H1 (cell line): ENCODE results near the gene BATF2. TPM values are rescaled to one million over a fixed set of nuclear protein-coding genes. Genes with fewer than 3 reads are reported as not detected.

Experiments used
- CTCF ChIA-PET: fragments of 300-600 bp; sonication (Branson Sonifier 250); formaldehyde crosslinking; loops from one replicate; lab custom pipeline; 2021; ENCODE audit not compliant: partially characterized antibody; lab: Charles Lee
- POLR2A ChIA-PET: fragments of 300-600 bp; sonication (Branson Sonifier 250); formaldehyde crosslinking; loops from one replicate; lab custom pipeline; 2021; ENCODE audit warnings: inconsistent platforms; ENCODE audit not compliant: partially characterized antibody; lab: Charles Lee
- DNase-seq, 2 experiments: peaks; one replicate each; pipeline versions ENCODE4 v3.0.0 to v3.0.0-alpha.2; 2010 to 2022; ENCODE audit warnings: low spot score in 2 of 2, low read depth in 1 of 2, mixed read lengths in 1 of 2
- FAIRE-seq: peaks from 2 replicates; lab custom pipeline; 2011; peaks lifted over from hg19 to GRCh38; lab: Jason Lieb, UNC
- H2AFZ ChIP-seq: 2 replicates; pipeline ENCODE4 v1.8.1; 2012; ENCODE audit warnings: low read length, inconsistent platforms
- H2AK5ac ChIP-seq: 2 replicates; pipeline ENCODE4 v1.6.1; 2013; ENCODE audit warnings: low read depth, low read length
- H2BK120ac ChIP-seq: replicated peaks from 2 replicates; pipeline ENCODE3; 2013; ENCODE audit warnings: low read depth, low read length, inconsistent platforms
- H2BK12ac ChIP-seq: 2 replicates; pipeline ENCODE4 v1.6.1; 2013; ENCODE audit warnings: low read depth, low read length
- H2BK15ac ChIP-seq: 2 replicates; pipeline ENCODE4 v1.6.1; 2013; ENCODE audit warnings: low read length
- H2BK20ac ChIP-seq: 2 replicates; pipeline ENCODE4 v1.6.1; 2013; ENCODE audit warnings: low read length
- H2BK5ac ChIP-seq: 2 replicates; pipeline ENCODE4 v1.6.1; 2013; ENCODE audit warnings: low read depth, low read length
- H3K14ac ChIP-seq: 2 replicates; pipeline ENCODE4 v1.6.1; 2013; ENCODE audit warnings: inconsistent platforms; ENCODE audit not compliant: insufficient read length
- H3K18ac ChIP-seq: 2 replicates; pipeline ENCODE4 v1.6.1; 2013; ENCODE audit warnings: low read length; ENCODE audit errors: extremely low read depth
- H3K23ac ChIP-seq: 2 replicates; pipeline ENCODE4 v1.6.1; 2013; ENCODE audit warnings: inconsistent platforms; ENCODE audit not compliant: insufficient read length
- H3K23me2 ChIP-seq: 2 replicates; pipeline ENCODE4 v1.6.1; 2013; ENCODE audit warnings: low read depth, low read length
- H3K27ac ChIP-seq: 2 replicates; pipeline ENCODE4 v1.6.1; 2011; ENCODE audit warnings: low read depth, low read length, inconsistent platforms
- H3K27me3 ChIP-seq, 4 experiments: replicated peaks in 1 of 4; 1 replicate in 1 of 4; 2 replicates in 3 of 4; pipeline versions ENCODE4 v1.6.1 to v1.8.1; 2011 to 2013; ENCODE audit warnings: low read length in 3 of 4, mild to moderate bottlenecking in 3 of 4, inconsistent platforms in 2 of 4, mixed read lengths in 2 of 4, moderate library complexity in 1 of 4; ENCODE audit not compliant: control insufficient read depth in 3 of 4, insufficient read depth in 3 of 4; ENCODE audit errors: extremely low read depth in 1 of 4
- H3K36me3 ChIP-seq, 4 experiments: 2 replicates each; pipeline versions ENCODE4 v1.6.1 to v1.8.1; 2011 to 2013; ENCODE audit warnings: mild to moderate bottlenecking in 4 of 4, low read length in 3 of 4, moderate library complexity in 2 of 4, control low read depth in 1 of 4, inconsistent platforms in 1 of 4; ENCODE audit not compliant: insufficient read depth in 4 of 4, control insufficient read depth in 2 of 4
- H3K4ac ChIP-seq: replicated peaks from 2 replicates; pipeline ENCODE3; 2013; ENCODE audit warnings: low read length, low read depth, mixed read lengths, inconsistent platforms; ENCODE audit not compliant: insufficient read length
- H3K4me1 ChIP-seq, 4 experiments: replicated peaks in 1 of 4; 1 replicate in 1 of 4; 2 replicates in 3 of 4; pipeline versions ENCODE4 v1.6.1 to v1.8.1; 2011 to 2013; ENCODE audit warnings: low read length in 3 of 4, inconsistent platforms in 2 of 4, mixed read lengths in 1 of 4; ENCODE audit not compliant: insufficient read depth in 4 of 4, control insufficient read depth in 3 of 4
- H3K4me2 ChIP-seq, 2 experiments: 2 replicates each; pipeline versions ENCODE4 v1.6.1 to v1.8.1; 2011 to 2013; ENCODE audit warnings: low read depth in 2 of 2, low read length in 2 of 2, control low read depth in 1 of 2, inconsistent platforms in 1 of 2, mild to moderate bottlenecking in 1 of 2; ENCODE audit not compliant: insufficient read depth in 1 of 2
- H3K4me3 ChIP-seq, 4 experiments: fragments of 200-600, 300-600 bp in 1 of 4; sonication (generic), shearing (Covaris generic), sonication (Bioruptor Twin) in 1 of 4; 2 replicates each; pipeline versions ENCODE4 v1.5.1 to v1.8.1; 2011 to 2016; ENCODE audit warnings: low read length in 4 of 4, low read depth in 3 of 4, control low read depth in 2 of 4, inconsistent platforms in 2 of 4, mild to moderate bottlenecking in 2 of 4, mixed read lengths in 1 of 4, moderate library complexity in 1 of 4; ENCODE audit not compliant: insufficient read depth in 2 of 4; ENCODE audit errors: extremely low read depth in 1 of 4
- H3K56ac ChIP-seq: replicated peaks from 2 replicates; pipeline ENCODE3; 2013; ENCODE audit warnings: low read depth, mild to moderate bottlenecking, mixed read lengths, low read length, inconsistent platforms; ENCODE audit not compliant: insufficient read length
- H3K79me1 ChIP-seq: 2 replicates; pipeline ENCODE4 v1.6.1; 2013; ENCODE audit warnings: low read depth, low read length, control low read depth
- H3K79me2 ChIP-seq, 2 experiments: 2 replicates each; pipeline versions ENCODE4 v1.6.1 to v1.8.1; 2012 to 2013; ENCODE audit warnings: low read length in 2 of 2, mild to moderate bottlenecking in 2 of 2, inconsistent platforms in 1 of 2; ENCODE audit not compliant: insufficient read depth in 2 of 2, control insufficient read depth in 1 of 2
- H3K9ac ChIP-seq, 4 experiments: replicated peaks in 1 of 4; 1 replicate in 1 of 4; 2 replicates in 3 of 4; pipeline versions ENCODE4 v1.6.1 to v1.8.1; 2011 to 2013; ENCODE audit warnings: low read depth in 3 of 4, low read length in 3 of 4, control low read depth in 2 of 4, mild to moderate bottlenecking in 2 of 4, moderate library complexity in 2 of 4, inconsistent platforms in 1 of 4; ENCODE audit errors: extremely low read depth in 1 of 4
- H3K9me3 ChIP-seq, 2 experiments: 2 replicates each; pipeline versions ENCODE4 v1.6.1 to v1.8.1; 2012 to 2013; ENCODE audit warnings: mild to moderate bottlenecking in 2 of 2, moderate library complexity in 2 of 2, control low read depth in 1 of 2, inconsistent platforms in 1 of 2, low read depth in 1 of 2, low read length in 1 of 2, mixed read lengths in 1 of 2; ENCODE audit not compliant: insufficient read depth in 2 of 2
- H4K20me1 ChIP-seq, 2 experiments: replicated peaks in 1 of 2; 2 replicates each; pipeline versions ENCODE3 to v1.8.1; 2011 to 2013; ENCODE audit warnings: inconsistent platforms in 2 of 2, low read length in 2 of 2, mild to moderate bottlenecking in 1 of 2; ENCODE audit not compliant: insufficient read depth in 2 of 2, control insufficient read depth in 1 of 2
- H4K5ac ChIP-seq: 2 replicates; pipeline ENCODE4 v1.6.1; 2013; ENCODE audit warnings: low read length, low read depth, mixed read lengths, inconsistent platforms; ENCODE audit not compliant: insufficient read length
- H4K8ac ChIP-seq: 2 replicates; pipeline ENCODE4 v1.8.0; 2013; ENCODE audit warnings: mild to moderate bottlenecking, moderate library complexity, low read length, inconsistent platforms; ENCODE audit not compliant: insufficient read depth; ENCODE audit errors: extremely low read depth
- H4K91ac ChIP-seq: replicated peaks from 2 replicates; pipeline ENCODE3; 2013; ENCODE audit warnings: low read length, mixed read lengths, inconsistent platforms; ENCODE audit not compliant: insufficient read length
- GTF2F1 ChIP-seq: IDR thresholded peaks from 2 replicates; pipeline ENCODE4 v1.6.1; 2012; ENCODE audit warnings: low read depth, low read length, improper control_type of control experiment, borderline replicate concordance
- RFX5 ChIP-seq: IDR thresholded peaks from 2 replicates; pipeline ENCODE4 v1.6.1; 2011; ENCODE audit warnings: low read depth, low read length, improper control_type of control experiment, borderline replicate concordance
- WGBS, 2 experiments: shearing (Covaris generic) in 1 of 2; methylation state at CpG; one replicate each; pipeline versions ENCODE4 v1.1.6 to v1.1.7; 2013 to 2015; ENCODE audit warnings: low lambda C conversion rate in 2 of 2, mixed read lengths in 2 of 2, inconsistent platforms in 1 of 2, low coverage in 1 of 2, missing lambda C conversion rate in 1 of 2; ENCODE audit not compliant: insufficient replicate concordance in 2 of 2, insufficient coverage in 1 of 2, insufficient read length in 1 of 2; ENCODE audit errors: extremely low coverage in 1 of 2, missing lambda C conversion rate in 1 of 2; 5-methylcytosine and 5-hydroxymethylcytosine counted together
- polyA plus RNA-seq, 7 experiments: library from polyadenylated mRNA; depleted of rRNA in 3 of 7; stranded (reverse) in 5 of 7; unstranded in 2 of 7; fragments of >200 nt in 5 of 7; fragments of 200-250 nt in 2 of 7; gene quantifications; 1 replicate in 5 of 7; 2 replicates in 1 of 7; 4 replicates in 1 of 7; pipeline versions ENCODE4 v1.2.1 to v1.2.3, GENCODE V29; 2011 to 2013; ENCODE audit warnings: missing spikeins in 2 of 7, mixed read lengths in 2 of 7
- total RNA-seq: library from RNA; stranded (reverse); fragmentation: NEBNext Ultra II Directional; extraction: Animal tissue kit (Norgen Biotek cat#: 25700); gene quantifications from 2 replicates; pipeline ENCODE4 v1.2.1, GENCODE V29; 2021

The BATF2 gene
- total and polyA plus RNA-seq, 2 of the 8 experiments (the other 6 are each of a cell fraction or from before 2014, with no cell fraction given), result 1.4 to 3.1 TPM

DNA sequence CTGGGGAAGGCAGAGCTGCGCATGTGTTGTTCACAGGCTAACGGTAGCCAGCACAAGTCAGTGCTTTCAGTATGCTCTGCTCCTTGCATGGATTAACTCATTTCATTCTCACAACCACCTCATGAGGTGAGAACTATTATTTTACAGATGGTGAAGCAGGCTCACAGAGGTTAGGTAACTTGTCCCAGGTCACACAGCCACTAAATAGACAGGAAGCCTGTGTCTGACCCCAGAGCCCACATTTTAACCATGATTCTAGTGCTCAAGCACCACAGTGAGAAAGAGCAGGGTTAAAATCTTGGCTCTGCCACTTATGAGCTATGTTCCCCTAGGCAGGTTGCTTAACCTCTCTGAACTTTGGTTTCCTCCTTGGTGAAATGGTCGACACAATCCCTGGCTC, 24.2 kb upstream of the BATF2 start:
- H2BK12ac ChIP-seq, result no peak overlapping the region
- no peak overlapping the region for H4K8ac ChIP-seq
- no peak overlapping the region for H3K9ac ChIP-seq
- H2BK5ac ChIP-seq, result no peak overlapping the region
- H2BK20ac ChIP-seq, result no peak overlapping the region
- POLR2A ChIA-PET, result no interaction called here
- H4K5ac ChIP-seq, result no peak overlapping the region
- no peaks in the 10 kb centered on the region for H3K4me1 ChIP-seq
- no peaks in the 10 kb centered on the region for H3K27me3 ChIP-seq
- no peak overlapping the region for H2BK15ac ChIP-seq
- H3K14ac ChIP-seq, result no peak overlapping the region
- no peak overlapping the region for H3K27ac ChIP-seq
- FAIRE-seq (no peak), DNase-seq (no peak)
- H4K91ac ChIP-seq, result no peak overlapping the region
- no peaks in the 10 kb centered on the region for H3K79me1 ChIP-seq
- 98% methylated on average over 3 of the region's 3 CpGs; no CpG with 5 or more reads in 1 of the 2 experiments for WGBS, 2 experiments
- H3K56ac ChIP-seq, result no peak overlapping the region
- H3K36me3 ChIP-seq, result peaks cover 3 to 28% (median 18%) of the 10 kb centered on the region in 4 experiments; a peak in 6 of 8 replicates
- no peak overlapping the region for H2AFZ ChIP-seq
- H2BK120ac ChIP-seq, result no peak overlapping the region
- H3K4me2 ChIP-seq, result no peak overlapping the region
- H3K23me2 ChIP-seq, result no peaks in the 10 kb centered on the region
- peaks cover 3 to 8% of the 10 kb centered on the region in 2 experiments for H4K20me1 ChIP-seq
- no peak overlapping the region for H3K4me3 ChIP-seq
- no peak overlapping the region for H3K23ac ChIP-seq
- TF ChIP-seq RFX5 (no peak), GTF2F1 (no peak)
- CTCF ChIA-PET, result interaction anchor here (0.6 to 1.0 kb wide), 2 partner anchors 8 to 97 kb away, joined by 4 read pairs; no protein-coding TSS in a partner anchor
- H3K18ac ChIP-seq, result no peak overlapping the region
- H3K4ac ChIP-seq, result no peak overlapping the region
- H2AK5ac ChIP-seq, result no peak overlapping the region
- H3K79me2 ChIP-seq, result peaks cover 0 to 7% of the 10 kb centered on the region in 2 experiments; a peak in 1 of 4 replicates
- H3K9me3 ChIP-seq, result no peaks in the 10 kb centered on the region
